Measurements from ENCODE around the gene PIP5K1C. TPM values are rescaled to one million over a fixed set of nuclear protein-coding genes. Genes with fewer than 3 reads are reported as not detected.

The PIP5K1C gene
- total and polyA plus RNA-seq, 9 of the 15 experiments (the other 6 are each of a cell fraction or from before 2014, with no cell fraction given): 0.38 to 22.1 (median 4.1) TPM

- 0 out of 2 replicates have a peak, but pooled peaks have one; percentile 16 for TF ChIP-seq CEBPG (CRISPR knock-in tag; IDR thresholded peaks at IDR 0.05)
- no peak for TF ChIP-seq CEBPG (tag; conservative IDR thresholded peaks at IDR 0.05 in 1 of 2, IDR thresholded peaks at IDR 0.05 in 1 of 2)
- TF ChIP-seq HSF4 (CRISPR knock-in tag; IDR thresholded peaks at IDR 0.05; ENCODE audit: borderline replicate concordance): no peak
- 0 out of 2 replicates have a peak, but pooled peaks have one; percentile 50 for TF ChIP-seq TOE1 (IDR thresholded peaks at IDR 0.05; ENCODE audit: borderline replicate concordance)
- no peak for TF ChIP-seq TOE1 (CRISPR knock-in tag; IDR thresholded peaks at IDR 0.05; ENCODE audit: borderline replicate concordance, low read depth)
- TF ChIP-seq TEAD1 (CRISPR knock-in tag; IDR thresholded peaks at IDR 0.05): 0 out of 4 replicates have a peak, but pooled peaks of 1 of the 2 experiments have one; percentile 29
- no peak for TF ChIP-seq MCM7 (IDR thresholded peaks at IDR 0.05)
- no peak for TF ChIP-seq ZNF384 (IDR thresholded peaks at IDR 0.05; ENCODE audit: low read depth, low read length)
- peak in 1 of 2 experiments; percentile 42; a peak in 1 of 4 replicates for TF ChIP-seq HDAC1 (IDR thresholded peaks at IDR 0.05)
- TF ChIP-seq ARNT (IDR thresholded peaks at IDR 0.05): no peak
- TF ChIP-seq MNT (conservative IDR thresholded peaks at IDR 0.05): peak in 1 of 2 experiments; percentile 37; a peak in 1 of 4 replicates
- TF ChIP-seq ZBTB33 (CRISPR knock-in tag; IDR thresholded peaks at IDR 0.05): no peak
- no peak for TF ChIP-seq ZNF184 (CRISPR knock-in tag; IDR thresholded peaks at IDR 0.05)
- TF ChIP-seq PHF21A (IDR thresholded peaks at IDR 0.05; ENCODE audit: borderline replicate concordance, low read depth): peak; percentile 80
- 0 out of 4 replicates have a peak, but pooled peaks of 1 of the 2 experiments have one; percentile 23 for TF ChIP-seq UBTF (IDR thresholded peaks at IDR 0.05; ENCODE audit: borderline replicate concordance in 1 of 2, low read depth in 2 of 2, low read length in 2 of 2)
- peak; percentile 14; the same call in 1 of the 2 replicates for TF ChIP-seq PKNOX1 (IDR thresholded peaks at IDR 0.05)
- TF ChIP-seq ARID1B (IDR thresholded peaks at IDR 0.05): peak; percentile 20; the same call in 1 of the 2 replicates
- no peak for TF ChIP-seq CREB1 (IDR thresholded peaks at IDR 0.05)
- TF ChIP-seq CREB1 (CRISPR knock-in tag; IDR thresholded peaks at IDR 0.05): peak; percentile 32; the same call in 1 of the 2 replicates
- TF ChIP-seq MAX (CRISPR knock-in tag; IDR thresholded peaks at IDR 0.05): peak; percentile 55
- peak; percentile 68 for TF ChIP-seq CBFA2T3 (IDR thresholded peaks at IDR 0.05)
Observed at GRCh38 chr19:3684054-3684816, 16.0 kb downstream of the PIP5K1C start (continued).
